GM12873 (cell line): ENCODE data around the gene HPX.

Source experiments
- CTCF ChIP-seq: IDR thresholded peaks from 2 replicates; pipeline ENCODE4 v1.5.1; 2012; ENCODE audit warnings: low read depth, mild to moderate bottlenecking, moderate library complexity, low read length, control low read depth; ENCODE audit not compliant: insufficient read depth; ENCODE audit errors: missing control alignments

Gene HPX

GRCh38 chr11:6403539-6403938 is 37.2 kb downstream of the HPX start:
- no peak for TF ChIP-seq CTCF

DNA sequence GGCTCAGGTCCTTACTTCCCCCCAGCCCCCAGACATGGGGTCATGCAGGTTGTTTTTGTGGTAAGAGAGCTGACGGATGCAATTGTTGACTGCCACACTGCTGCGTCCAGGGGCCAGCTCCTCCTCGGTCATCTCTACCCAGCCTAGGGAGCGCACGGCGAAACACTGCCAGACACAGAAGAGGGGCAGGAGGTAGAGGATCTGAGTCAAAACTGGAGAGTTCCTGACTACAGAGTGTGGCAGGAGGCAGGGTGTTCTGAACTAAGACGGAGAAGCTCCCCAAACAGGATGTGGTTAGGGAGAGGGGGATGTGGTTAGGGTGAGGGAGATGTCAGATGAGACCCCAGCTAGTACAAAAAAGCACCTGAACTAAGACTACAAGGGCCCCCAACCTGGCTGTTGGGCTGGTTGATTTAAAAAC is 38.2 kb downstream of the HPX start:
- TF ChIP-seq CTCF = no peak

- TF ChIP-seq CTCF = no peak
Measured at GRCh38 chr11:6402061-6402470, 38.7 kb downstream of the HPX start.

DNA sequence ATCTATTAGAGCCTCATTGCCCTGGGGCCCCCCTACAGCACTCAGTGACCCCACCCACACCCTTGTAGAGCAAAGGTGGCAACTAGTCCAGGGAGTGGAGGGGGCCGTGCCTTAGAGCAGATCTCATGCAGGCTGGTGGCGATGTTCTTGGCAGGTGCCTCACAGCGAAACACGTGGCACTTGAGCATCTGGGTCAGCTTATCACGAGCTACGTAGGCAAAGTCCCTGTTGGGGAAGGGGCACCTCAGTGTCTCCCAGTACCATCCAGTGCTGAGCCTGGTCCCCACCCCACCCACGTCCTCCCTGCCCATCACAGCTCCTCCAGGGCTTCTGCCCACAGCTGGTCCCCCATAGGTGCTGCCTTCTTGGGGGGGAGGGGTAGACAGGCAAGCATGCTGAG is 39.3 kb downstream of the HPX start:
- no peak for TF ChIP-seq CTCF

- TF ChIP-seq CTCF = no peak
Measured at GRCh38 chr11:6400431-6401345, 40.1 kb downstream of the HPX start.

DNA sequence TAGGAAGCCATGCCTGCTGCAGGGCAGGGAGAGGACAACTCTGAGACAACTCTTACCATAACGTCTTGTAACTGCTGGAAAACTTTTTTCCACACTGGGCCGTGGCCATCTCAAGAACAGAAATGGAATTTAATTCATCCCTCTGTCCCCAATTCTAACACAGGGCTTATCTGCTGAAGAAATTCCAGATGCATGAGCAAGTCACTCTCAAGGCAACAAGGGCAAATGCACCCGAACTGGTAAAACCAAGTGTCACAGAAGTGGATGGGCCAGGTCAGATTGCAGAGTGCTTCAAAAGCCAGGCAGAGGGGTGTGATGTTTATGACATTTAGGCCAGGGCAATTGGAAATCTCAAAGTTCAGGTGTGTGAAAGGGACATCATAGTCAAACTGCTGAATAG is 43.2 kb downstream of the HPX start:
- TF ChIP-seq CTCF = no peak

GRCh38 chr11:6397156-6397555 is 43.6 kb downstream of the HPX start:
- no peak for TF ChIP-seq CTCF
